Activated naive CD8-positive, alpha-beta T cell treated with anti-CD3 and anti-CD28 coated beads, Interleukin-2, amount 50 U/mL, for 16 hours (primary cell): ENCODE results near the gene GTF3A.
A peak's percentile ranks its signal among the peaks of the same experiment; 100 is the strongest.

Experiments
- DNase-seq: peaks from one replicate; pipeline ENCODE4 v3.0.0-alpha.2; 2020; ENCODE audit warnings: low read depth, low spot score

The GTF3A gene

DNA sequence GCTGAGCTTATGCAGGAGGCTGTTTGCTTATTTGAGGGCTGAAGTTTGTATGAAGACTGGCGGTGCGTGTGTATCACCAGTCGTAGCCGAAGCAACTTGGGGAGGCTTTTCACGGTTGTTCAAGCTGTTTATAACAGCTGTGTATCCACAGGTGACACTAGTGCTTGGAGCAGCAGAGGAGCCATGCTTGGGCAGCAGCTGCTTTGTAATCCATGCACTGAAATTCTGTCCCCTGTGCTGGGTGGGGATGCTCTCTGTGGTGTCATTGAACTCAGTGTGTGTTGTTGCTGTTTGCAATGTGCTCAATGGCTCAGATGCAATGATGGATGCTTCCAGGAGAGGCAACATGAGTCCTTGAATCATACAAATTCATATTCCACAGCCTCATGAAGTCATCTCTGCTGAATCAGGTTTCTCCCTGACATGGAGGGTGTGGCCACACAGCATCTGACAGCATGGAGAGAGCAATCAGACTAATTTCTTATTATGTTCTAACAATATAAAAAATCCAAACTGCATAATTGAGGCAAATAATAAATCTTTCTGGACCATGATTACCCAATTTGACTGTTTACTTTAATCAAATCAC lies 18.8 kb upstream of the GTF3A start:
- DNase-seq, result no peak

DNA sequence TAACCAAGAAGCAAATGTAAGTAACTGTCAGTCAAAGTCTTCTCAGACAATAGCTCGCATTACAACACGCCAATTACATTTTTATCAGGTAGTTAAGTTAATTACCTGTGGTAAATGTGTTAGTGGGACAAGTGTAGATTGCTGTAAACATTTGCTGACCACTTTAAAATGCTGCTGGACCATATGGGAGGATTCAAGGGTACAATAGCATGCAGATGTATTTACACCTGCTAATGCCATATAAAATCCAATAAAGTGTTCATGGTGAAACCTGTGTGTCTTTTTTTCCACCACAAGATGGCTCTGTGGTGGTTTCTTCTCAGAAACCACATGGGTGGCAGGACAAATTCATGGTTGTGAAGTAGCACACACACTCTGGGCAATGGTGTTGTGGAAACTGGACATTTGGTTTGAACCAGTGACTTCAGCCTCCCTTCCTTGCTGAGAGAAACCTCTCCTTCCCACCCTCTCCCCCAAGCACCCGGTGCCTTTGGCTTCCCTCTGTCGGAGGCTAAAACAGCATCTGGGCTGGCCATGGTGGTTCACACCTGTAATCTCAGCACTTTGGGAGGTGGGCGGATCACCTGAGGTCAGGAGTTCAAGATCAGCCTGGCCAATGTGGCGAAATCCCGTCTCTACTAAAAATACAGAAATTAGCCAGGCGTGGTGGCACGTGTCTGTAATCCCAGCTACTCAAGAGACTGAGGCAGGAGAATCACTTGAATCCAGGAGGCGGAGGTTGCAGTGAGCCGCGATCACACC lies 18.1 kb upstream of the GTF3A start:
- DNase-seq, result no peak

DNA sequence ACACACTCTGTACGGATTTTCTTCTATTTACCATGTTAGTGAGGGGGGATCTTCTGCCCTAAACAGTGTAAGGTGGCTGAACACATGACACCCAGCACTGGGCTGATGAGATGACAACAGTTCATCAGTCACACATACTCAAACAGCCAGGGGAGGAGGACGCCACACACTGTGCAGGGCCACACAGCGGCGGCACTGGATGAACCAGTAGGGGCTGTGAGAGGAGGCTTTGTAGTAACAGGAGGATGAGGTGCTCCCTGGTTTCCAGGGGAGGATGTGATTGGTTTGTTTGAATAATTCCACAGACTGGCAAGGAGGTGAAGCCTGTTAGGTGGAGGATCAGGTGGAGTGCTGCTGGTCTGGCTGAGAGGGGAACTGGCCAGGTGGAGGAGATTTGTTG lies 16.3 kb upstream of the GTF3A start:
- DNase-seq, result no peak

DNA sequence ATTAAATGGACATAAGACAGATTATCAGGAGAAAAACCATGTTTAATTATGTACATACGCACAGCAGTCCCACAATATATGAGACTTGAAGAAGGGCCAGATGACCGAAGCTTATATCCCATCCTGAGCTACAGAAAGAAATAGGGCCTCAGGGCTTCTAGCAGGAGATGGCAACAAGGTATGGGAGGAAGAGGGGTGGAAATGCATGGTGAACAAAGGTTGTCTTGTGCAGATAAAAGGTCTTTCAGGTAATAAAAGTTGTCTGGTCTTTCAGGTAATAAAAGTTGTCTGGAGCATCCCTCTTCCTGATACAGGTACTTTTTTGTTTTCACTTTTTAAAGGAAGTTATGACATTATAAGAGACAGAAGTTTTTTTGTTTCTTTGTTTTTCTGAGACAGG lies 15.4 kb upstream of the GTF3A start:
- DNase-seq, result no peak

DNA sequence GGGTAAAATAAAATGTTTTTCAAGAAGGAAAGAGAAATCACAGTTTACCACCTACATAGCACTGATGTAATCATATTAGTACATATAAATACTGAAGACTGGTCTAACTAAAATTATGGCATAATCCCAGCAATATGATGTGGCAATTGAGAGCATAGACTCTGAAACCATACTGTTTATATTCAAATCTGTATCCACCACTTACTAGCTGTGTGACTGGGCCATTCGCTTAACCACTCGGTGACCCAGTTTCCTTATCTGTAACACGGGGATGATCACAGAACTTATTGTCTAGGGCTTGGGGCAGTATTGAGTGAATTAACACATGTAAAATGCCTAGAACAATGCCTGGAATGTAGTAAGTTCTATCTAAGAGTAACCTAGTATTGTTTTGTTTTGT lies 13.1 kb upstream of the GTF3A start:
- no peak for DNase-seq

DNA sequence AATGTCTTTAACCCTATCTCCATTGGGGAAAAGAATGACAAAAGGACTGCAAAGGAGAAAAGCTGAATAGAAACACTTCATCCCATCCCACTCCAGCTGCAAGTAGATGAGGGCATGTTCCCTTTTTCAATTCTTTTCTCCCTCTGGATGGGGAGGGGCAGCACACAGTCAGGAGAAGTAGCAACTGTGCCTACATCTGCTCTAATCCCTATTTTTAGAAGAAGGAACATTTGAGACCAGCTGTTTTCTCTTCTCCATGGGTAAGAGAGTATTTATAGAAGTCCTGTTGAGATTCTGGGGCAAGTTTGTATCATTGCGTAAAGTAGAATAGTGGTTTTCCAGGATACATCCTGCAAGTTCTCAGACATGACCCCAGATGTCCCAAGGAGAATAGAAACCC lies 9.3 kb upstream of the GTF3A start:
- no peak for DNase-seq

DNA sequence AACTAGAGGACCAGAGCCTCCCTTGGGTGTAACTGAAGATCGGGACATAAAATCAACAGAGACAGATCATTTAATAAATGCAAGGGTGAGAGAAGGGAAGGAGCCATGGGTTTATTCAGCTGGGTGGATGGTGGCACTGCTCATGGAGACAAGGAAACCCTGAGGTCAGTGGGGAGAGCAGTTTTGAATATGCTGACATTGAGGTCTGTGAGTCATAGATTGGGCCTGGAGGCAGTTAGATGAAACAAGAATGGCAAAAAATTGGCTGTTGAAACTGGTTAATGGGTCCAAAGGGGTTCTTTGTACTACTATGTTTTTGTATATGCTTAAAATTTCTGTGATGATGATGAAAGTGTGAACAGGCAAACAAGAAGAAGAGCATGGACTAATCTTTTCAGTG lies 5.1 kb upstream of the GTF3A start:
- no peak for DNase-seq

DNA sequence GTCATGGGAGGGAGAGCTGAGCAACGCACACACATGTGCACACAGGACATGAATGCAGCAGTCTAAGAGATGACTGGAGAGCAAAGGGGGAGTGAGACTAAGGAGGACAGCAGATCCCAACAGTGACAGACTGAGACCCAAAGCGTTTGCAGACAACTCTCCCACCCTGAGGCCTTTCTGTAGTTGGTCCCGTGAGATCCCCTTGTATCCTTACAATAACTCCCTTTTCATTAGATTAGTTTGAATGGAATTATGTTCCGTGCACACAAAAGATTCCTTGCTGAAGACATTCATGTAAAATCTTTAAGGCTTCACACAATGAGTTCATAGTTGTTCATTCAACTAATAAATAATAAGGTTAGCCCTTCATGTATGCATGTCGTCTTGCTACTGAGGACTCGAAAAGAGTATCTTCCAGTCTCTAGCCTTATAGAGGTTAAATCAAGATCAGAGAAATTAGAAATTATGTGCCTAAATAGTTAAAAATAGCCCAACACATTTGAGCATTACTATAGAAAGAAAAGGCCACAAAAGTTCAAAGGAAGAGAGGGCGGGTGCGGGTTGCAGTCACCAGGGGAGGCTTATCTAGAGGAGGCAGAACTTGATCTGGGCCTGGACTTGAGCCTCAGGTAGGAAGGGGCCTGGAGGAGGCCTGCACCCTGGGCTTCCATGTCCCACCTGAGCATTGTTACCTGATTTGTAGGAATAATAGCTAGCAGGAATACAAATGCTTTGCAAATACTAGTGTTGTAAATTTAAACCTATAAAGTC lies 3.1 kb upstream of the GTF3A start:
- no peak for DNase-seq

DNA sequence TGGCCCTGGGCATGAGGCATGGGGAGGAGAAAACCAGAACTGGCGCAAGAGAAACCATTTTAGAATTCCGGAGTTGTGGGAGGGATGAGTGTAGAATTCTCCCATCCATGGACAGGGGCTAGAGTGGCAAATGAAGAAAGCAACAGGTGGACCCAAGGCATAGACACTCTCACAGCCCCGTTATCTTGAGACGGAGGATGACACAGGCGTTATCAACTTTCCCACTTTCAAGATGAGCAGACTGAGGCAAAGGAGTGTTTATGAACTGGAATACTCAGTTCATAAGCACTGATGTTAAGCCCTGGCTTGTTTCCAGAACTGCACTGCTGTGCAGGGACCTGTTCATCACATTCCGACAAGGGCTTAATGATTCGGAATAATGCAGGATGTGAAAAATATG lies 1.1 kb upstream of the GTF3A start:
- DNase-seq, result no peak

DNA sequence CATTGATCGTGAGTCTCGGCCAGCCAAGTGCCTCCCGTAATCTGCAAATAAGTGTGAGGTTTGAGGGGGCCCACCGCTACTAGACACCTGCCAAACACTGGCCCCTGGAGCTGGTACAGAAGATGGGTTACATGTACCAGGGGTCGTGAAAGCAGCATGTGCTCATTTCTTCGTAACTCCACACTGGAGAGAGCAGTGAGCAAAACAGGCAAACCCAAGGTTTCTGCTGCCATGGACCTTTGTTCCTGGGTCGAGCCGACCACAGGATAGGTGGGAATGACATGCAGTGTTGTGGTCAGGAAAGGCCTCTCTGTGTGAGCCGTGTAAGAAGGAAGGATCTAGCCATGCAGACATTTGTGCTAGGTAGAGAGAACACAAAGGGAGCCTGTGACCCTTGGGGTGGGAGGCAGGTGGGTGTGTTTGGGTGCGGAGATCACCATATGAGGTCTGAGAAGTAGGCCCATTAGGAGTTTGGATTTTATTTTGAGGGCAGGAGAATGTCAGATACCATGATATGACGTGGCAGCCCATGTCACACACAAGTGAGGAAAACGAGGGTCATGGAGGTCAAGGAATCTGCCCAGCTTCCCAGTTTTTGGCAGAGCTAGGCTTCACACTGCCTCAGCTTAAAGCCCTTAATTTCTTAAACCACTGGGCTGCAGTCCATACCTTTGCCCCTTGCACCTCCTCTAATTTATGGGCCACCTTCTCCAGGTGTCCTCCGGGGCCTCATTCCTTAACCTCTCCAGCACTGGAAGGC lies 919 bp downstream of the GTF3A start:
- DNase-seq, result no peak

DNA sequence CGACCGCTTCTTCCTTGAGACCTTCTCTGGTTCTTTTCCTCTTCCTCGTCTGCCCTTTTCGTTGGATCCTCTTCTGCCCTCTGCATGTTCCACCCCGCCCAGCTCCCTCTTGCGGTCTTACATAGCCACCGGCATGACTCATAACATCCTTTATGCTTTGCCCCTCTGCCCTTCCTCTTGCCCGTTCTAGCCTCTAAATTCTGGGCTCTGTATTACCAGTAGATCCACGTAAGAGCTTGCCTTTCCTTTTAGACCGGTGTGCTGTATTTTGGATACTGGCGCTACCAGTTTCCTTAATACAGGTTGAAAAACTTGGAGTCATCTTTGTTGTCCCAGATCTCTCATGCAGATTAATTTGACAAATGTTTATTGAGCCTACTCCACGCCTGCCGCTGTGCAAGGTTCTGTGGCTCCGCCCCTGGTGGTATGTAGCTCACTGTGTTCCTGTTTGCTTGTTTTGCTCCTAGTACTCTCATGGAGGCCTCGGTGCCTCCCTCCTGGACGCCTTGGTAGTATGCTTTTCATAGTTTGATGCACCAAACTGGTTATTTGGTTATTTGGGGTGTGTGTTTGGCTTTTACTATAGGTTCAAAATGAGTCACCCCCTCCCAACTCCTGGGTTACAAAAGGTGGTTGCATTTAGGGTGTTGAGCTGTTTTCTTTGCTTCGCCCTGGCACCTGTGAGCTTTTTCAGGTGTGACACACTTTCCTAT lies 1.7 kb downstream of the GTF3A start:
- peak; percentile 35 for DNase-seq

DNA sequence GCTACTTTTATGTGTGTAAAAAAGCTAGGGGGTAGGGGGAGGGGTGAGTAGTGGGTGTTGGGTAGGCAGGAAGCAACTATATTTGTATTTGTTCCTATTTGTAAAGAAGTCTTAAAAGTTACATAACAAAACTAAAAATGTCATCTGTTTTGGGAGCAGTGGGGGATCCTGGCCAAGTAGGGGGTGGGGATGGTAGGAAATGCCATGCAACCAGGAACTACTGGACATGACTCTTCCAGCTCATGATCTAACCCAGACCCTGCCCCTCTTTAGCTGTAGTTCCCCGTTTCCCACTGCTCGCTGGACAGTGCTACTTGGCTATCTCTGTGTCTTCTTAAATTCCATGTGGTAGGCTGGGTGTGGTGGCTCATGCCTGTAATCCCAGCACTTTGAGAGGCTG lies 3.2 kb downstream of the GTF3A start:
- no peak for DNase-seq

DNA sequence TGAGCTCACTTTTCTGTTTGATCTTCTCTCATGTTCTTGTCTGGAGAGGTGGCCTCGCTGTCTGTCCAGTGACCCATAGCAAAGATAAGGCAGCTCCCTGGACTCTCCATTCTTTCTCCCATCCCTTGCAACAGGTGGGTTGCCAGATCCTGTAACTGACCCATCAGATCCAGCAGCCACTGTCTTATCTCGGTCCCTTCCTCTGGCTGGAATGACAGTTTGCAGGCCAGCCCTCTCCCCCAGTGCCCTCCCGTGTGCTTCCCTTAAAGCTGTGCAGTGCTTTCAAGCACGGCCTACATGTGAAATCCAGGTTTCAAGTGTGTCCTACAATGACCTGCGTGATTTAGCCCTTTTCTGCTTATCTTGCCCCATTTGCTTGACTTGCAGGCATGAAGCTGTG lies 3.7 kb downstream of the GTF3A start:
- no peak for DNase-seq

DNA sequence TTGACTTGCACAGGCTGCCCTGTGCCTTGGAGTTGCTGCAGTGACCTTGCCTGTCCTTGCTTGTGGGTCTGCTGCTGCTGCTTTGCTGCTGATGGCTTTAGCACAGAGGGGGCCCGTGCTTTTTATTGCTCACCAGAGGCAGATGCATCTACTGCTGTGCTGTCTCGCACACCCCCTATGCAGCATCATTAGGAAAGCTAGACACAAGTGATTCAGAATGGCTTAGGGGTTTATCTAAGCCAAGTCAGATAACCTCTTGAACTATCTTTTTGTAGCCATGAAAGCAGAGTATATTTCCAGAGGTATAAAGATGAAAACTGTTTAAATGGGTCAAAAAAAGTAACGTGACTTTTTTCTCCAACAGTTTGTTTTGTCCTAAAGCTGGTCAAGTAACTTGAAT lies 7.8 kb downstream of the GTF3A start:
- DNase-seq, result no peak

DNA sequence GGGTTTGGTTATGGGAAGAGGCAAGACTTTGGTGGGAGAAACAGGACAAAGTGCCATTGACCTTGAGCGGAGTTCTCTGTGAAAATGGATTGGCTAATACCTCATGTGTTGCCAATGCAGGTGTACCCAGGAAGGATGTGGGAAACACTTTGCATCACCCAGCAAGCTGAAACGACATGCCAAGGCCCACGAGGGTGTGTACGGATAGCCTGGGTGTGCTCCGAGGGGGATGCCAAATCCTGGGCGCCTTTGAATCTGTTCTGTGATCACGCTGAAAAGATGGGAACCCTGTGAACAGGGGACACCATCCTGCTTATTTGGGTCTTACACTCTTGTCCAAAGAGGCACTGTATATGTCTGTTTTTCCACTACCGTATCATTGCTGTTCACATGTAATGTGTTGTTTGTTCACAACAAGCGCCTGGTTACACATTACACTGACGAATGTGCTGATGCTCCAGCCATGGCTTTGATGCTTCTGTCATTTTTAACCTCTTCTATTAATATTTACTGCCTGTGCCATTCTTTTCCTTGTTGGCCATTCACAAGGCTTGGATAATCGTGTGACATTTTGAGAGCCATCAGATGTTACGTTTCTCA lies 8.3 kb downstream of the GTF3A start:
- no peak for DNase-seq

DNA sequence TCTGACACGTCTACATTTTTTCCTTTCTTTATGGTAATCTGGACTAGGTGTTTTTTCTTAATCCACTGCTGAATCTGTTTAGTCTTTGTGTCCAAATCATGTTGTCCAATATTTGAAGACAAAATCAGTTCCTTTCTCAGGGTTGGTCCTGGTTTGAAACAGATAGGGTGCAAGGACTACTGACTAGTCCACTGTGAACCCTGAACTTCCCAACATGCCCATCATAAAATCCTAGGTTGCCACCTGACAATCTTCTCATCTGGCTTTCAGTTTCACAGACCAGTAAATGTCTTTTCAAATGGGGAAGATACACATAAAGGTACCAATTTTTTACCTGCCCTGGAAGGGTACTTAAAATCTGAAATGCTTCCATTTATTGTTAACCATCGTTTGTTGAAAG lies 12.7 kb downstream of the GTF3A start:
- no peak for DNase-seq

DNA sequence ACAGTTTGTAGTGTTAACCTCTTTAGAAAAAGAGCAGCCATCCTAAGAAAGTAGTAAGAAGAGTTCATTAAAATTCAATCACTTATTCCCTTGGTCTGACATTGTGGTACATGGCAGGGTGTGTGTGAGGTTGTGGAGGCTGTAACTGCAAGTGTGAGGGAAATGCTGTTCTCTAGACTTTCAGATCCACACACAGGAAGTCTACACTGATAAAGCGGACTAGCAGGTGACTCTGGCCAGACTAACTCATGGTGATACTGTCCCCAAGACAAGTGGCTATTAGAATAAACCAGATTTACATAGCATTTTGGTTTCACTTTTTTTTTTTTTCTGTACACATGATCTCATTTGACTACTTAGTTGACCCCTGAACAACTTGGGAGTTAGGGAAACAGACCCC lies 16.0 kb downstream of the GTF3A start:
- DNase-seq, result no peak

DNA sequence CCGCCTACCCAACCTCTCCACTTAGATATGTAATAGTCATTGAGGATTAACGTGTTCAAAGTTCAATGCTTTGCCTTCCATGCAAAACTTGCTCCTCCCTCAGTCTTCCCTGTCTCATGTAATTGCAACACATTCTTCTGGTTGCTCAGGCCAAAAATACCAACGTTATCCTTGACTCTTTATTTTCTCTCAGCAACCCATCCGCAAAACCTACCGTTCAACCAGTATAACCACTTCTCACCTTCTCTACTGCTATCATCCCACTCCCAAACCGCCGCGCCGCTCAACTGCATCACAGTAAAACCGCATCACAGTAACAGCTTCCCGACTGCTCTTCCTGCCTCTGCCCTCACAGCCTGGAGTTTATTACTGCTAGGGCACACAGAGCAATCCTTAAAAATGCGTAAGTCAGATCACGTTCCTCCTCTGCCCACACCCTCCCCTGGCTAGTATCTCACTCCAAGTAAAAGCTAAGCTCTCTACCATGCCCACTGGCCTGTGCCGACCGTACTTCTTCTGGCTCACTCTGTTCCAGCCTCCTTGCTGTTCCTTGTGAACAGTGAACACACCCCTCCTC lies 17.7 kb downstream of the GTF3A start:
- DNase-seq, result no peak

DNA sequence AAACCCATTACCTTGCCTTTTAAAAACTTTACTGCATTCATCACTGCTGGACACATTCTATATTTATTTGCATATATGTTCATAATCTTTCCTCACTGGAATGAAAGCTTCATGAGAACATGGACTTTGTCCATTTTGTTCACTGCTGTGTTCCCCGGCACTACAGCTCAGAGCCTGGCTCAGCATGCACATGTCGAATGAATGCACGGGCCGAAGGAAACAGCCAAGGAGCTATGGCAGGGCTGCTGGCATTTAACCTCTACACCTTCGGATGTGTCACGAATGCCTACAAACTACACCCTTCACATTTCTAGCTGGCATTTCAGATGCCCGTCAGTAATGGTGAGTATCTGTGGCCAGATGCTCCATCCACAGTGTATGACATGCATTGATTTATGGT lies 18.4 kb downstream of the GTF3A start:
- no peak for DNase-seq

DNA sequence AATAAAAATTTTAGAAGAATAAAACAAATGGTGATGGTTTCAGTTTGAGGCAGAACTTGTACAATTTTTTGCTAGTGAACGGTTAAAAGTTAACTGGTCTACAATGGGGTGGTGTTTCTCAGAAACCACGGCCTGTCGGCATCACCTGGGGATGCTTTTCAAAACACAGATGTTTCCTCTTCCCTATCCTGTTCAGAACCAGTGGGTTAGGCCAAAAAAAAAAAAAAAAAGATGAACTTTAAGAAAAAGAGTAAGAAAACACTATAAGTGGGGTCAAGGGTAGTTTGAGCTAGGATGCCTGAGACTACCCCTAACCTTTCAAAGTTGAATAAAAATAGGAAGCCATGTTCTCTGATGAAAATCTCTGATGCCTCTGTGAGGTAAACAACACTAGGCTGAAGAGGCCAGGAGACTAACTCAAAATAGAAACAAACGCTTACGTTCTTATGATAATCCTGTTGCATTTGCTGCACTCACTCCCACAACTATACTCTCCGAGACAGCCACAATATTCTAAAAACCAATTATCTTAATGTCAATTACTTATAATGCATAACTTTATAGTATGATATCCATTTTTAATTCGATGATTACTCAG lies 22.7 kb downstream of the GTF3A start:
- no peak for DNase-seq
